ENCODE measurements around the gene SPATC1L.
"Not testable (repeated sequence)": the region's sequence is repeated elsewhere in the genome, so short reads cannot be mapped to it uniquely, and the experiment has no call there.

Gene SPATC1L

DNA sequence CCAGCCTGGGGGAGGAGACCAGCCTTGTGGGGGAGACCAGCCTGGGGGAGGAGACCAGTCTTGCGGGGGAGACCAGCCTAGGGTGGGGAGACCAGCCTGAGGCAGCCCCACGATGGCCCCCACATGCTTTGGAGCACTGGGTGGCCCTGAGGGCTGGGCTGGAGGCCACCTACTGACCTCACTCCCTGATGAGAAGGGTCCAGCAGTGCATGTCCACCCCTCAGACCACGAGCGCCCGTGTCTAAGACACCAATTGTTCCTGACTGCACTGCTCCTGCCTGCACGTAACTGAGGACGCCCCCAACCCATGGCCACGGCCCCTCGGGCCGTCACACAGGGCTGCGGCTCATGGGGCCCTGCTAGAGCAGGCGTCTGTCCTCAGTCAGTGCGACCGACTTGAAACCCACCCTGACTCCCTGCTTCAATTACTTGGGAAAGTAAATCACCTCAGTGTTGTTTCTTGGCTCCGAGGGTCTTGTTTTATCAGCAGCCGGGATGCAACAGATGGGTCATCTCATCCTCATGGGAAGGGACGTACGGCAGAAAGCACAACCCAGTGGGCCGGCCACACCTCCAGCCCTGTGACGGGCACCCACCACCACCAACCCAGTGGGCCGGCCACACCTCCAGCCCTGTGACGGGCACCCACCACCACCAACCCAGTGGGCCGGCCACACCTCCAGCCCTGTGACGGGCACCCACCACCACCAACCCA lies at the start of gene SPATC1L:
TSS of gene SPATC1L (minus strand) at position 550 of the 715 bp plus-strand sequence. CDS start 1,643 bp downstream, outside the sequence.
- peak; percentile 31 for DNase-seq

- DNase-seq, result no peak
Observed at GRCh38 chr21:46229923-46230260, 45.6 kb upstream of the SPATC1L start.

DNA sequence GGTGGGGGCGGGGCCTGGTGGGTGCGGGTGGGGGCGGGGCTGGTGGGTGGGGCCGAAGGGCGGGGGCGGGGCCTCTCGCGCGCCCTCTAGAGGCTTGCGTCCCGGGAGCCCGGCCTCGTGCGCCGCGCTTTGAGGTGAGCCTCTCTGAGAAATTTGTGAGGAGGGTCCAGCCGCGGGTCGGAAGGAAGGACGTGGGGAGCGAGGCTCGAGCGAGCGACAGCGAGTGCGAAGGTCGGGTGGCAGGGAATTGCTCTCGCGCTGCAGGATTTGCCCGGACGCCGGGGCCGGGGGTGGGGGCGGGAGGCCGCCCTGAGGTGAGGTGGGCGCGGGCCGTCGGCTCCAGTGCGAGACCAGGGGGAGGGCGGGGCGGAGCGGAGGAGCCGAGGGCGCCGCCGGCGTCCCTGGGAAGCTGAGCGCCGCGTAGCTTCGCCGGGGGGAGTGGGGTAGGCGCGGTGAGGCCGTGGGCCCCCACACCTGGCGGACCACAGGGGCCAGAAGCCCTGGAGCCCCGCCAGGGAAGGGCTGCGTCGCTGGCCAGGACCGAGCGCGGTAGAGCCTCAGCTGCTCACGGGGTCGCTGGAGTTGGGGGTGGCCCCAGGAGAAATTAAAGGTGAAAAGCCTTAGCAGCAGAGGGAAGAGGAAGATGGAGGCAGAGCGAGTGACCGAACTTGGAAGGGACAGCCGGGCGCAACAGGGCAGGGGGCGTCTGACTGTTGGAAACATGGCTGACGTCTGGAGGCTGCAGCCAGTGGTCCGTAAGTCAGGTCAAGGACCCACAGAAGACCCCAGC lies 45.1 kb upstream of the SPATC1L start:
- DNase-seq, result no peak

DNA sequence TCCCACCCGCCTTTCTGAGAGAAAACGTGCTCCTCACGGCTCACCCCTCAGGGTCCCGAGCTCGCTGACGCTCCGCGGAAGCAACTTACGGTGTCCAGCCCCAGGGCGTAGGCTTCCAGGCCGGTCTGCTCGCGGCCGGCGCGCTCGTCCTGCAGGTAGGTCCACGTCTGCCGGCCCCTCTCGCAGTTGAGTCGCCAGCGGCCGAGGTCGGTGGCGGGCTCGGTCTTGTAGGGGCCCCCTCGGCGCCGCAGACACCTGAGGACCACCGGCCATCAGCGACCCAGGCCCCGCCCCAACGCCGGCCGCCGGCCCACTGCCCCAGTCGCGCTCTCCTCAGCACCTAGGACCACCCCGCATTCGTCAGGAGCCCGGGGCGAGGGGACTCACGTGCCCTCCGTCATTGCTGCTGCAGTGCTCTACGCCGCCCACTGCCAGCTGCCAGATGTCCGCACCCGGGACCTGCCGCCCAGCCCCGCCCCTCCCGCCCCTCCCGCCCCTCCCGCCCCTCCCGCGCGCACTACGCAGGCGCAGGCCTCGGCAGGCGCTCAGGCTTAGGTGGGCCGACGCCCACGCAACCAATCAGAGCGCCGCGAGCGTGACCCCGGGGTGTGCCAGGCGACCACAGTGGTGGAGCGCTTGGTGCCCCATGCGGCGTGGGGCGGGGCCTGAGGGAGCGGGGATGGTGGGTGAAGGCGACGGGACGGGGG lies 44.2 kb upstream of the SPATC1L start, which contains the start of gene LSS:
TSS of gene LSS (minus strand) at position 430 of the 707 bp plus-strand sequence. CDS start at position 401, 29 bp downstream.
- peak; percentile 96 for DNase-seq

- DNase-seq, result no peak
Observed at GRCh38 chr21:46227811-46228344, 43.6 kb upstream of the SPATC1L start.

GRCh38 chr21:46226920-46227599 lies 42.8 kb upstream of the SPATC1L start:
- DNase-seq, result no peak

DNA sequence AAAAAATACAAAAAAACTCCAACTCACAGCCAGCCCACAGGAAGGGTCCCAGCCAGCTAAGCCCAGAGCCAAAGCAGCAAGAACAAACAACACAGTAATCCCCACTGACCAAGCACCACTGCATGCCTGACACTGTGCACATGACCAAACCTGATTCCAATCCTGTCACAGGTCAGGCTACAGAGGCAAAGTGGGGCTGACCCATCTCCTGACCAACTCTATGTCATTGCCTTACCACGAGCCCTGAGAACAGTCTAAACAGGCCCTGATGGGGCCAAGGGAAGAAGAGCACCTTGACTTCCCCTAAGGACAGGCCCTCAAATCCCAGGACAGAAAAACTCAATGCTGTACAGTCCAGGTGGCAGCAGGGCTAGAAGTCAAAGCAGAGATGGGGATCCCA lies 41.9 kb upstream of the SPATC1L start:
- no peak for DNase-seq

GRCh38 chr21:46223661-46224060 lies 39.4 kb upstream of the SPATC1L start:
- not testable (repeated sequence) for DNase-seq

DNA sequence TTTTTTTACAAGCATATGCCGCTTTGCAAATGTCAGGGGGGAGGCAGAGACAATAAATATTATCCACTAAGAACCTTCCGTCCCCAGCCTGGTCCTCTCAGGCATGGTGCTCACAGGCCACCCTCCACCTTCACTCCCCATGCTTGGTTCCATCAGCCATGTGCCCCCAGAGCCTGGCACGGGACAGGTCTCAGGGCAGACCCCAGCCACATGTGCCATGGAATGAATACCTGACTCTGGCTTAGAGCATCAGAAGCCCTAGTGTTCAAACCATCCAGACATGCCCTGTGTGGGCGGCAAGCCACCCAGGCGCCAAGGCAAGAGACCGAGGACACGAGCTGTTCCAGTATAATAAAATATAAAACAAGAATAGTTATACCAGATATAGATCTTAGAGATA lies 39.0 kb upstream of the SPATC1L start:
- DNase-seq, result no peak

- no peak for DNase-seq
Observed at GRCh38 chr21:46222436-46223116, 38.3 kb upstream of the SPATC1L start.

DNA sequence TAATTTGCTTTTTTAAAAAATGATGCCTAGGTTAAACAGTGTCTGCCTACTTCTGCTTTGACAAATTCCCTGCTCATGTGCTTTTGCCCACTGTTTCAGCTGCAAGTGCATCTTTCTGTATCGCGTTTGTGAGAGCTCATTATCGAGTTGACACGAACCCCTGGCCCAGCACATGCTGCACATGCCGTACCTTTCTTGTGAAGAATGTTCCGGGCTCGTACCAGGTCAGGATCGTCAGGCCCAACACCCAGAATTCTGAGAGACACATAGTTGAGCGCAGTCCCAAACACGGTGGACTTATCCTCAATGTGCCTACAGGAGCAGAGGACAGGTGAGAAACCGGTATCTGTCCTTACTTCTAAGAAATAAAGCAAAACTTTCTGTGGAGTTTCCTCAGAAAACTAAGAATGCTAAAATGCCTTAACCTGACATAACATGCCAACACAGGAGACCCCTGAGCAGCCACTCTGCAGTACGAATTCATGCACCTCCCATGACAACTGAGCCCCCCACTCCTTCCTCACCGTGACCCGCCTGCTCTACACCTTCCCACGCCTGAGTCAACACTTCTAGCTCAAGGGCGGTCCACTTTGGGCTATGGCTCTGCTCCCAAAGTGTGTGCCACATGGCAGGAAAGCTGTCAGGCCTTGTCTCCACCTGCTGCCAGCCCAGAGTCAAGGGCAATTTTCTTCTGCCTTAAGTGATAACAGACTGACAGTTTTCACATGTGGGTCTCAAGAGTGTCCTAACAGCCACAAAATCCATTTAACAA lies 37.6 kb upstream of the SPATC1L start:
- DNase-seq, result no peak

DNA sequence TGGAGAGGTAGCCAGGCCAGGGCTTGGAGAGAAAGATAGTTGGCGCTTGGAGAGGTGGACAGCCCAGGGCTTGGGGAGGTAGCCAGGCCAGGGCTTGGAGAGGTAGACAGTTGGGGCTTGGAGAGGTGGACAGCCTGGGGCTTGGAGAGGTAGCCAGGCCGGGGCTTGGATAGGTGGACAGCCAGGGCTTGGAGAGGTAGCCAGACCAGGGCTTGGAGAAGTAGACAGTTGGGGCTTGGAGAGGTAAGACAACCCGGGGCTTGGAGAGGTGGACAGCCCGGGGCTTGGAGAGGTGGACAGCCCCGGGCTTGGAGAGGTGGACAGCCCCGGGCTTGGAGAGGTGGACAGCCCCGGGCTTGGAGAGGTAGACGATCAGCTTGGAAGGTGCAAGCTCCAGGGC lies 36.6 kb upstream of the SPATC1L start:
- no peak for DNase-seq

DNA sequence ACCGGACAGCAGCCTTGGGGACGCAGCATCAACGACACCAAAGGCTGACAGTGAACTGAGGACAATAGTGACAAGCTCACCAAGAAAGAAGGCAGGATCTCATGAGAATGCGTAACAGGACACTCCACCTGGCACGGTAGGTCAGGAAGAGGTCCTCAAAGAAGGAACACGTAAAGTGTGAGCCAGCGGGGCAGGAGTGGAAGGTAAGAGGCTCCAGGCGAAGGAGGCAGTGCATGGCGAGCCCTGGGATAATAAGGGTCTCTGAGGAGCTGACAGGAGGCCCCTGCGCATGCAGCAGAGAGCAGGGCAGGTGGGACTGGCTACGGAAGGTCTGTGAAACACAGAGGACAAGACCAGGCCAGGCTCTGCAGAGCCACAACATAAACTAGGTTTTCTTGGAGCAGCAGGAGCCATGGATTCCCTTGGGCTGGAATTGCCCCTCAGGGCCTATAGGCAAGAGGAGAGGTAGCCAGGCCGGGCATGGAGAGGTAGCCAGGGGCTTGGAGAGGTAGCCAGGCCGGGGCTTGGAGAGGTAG lies 36.1 kb upstream of the SPATC1L start:
- DNase-seq, result no peak

GRCh38 chr21:46219591-46220239 lies 35.5 kb upstream of the SPATC1L start:
- DNase-seq, result no peak

GRCh38 chr21:46218906-46219590 lies 34.8 kb upstream of the SPATC1L start:
- DNase-seq, result no peak

- DNase-seq, result no peak
Observed at GRCh38 chr21:46217511-46218196, 33.4 kb upstream of the SPATC1L start.

- no peak for DNase-seq
Observed at GRCh38 chr21:46216132-46216747, 32.0 kb upstream of the SPATC1L start.

DNA sequence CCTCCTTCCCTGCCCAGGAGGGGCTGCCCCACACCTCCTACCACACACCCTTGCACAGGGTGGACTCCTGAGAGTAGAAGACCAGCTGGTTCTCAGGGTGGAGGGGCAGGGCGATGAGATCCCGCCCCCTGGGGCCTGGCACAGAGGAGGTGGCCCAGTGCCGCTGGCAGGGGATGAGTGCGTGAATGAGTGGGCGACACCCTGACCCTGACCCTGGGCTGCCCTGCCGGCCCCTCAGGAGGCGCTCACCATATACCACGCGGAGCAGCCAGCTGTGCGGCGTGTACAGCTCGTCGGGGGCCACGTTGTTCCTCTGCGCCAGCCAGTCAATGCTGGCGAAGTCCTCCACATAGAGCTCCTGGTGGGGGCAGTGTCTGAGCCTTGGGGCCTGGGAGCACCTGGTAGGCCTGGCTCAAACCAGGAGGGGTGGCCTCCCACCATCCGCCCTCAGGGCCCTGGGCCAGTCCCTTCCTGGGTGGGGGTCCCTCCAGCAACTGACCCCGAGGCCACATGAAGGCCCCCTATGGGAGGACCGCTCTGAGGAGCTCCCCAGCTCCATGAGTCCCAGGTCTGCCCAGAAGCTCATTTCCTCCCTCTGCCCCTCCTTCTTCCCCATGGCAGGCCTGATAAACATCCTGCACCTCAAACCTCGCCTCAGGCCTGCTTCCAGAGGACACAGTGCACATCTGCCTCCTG lies 31.3 kb upstream of the SPATC1L start:
- no peak for DNase-seq

All from activated naive CD4-positive, alpha-beta T cell treated with Interleukin-2 at 50 U/mL for 16 hours (primary cell).